Measurements from ENCODE around the gene JUP. TPM values are rescaled to one million over a fixed set of nuclear protein-coding genes. Genes with fewer than 3 reads are reported as not detected.

Gene JUP
- total and polyA plus RNA-seq, 2 of the 13 experiments (the other 11 are each of a cell fraction or from before 2014, with no cell fraction given) = 12.1 to 20.6 TPM

GRCh38 chr17:41801374-41802271, 15.1 kb upstream of the JUP start (continued):
- TF ChIP-seq IRX3 (CRISPR knock-in tag; IDR thresholded peaks at IDR 0.05; ENCODE audit: borderline replicate concordance, low read depth) = no peak
- TF ChIP-seq ZNF317 (CRISPR knock-in tag; IDR thresholded peaks at IDR 0.05) = peak; percentile 74
- 0 out of 2 replicates have a peak, but pooled peaks have one; percentile 36 for TF ChIP-seq GFI1 (CRISPR knock-in tag; IDR thresholded peaks at IDR 0.05; ENCODE audit: borderline replicate concordance)
- TF ChIP-seq ZNF20 (CRISPR knock-in tag; IDR thresholded peaks at IDR 0.05) = no peak
- no peak for TF ChIP-seq GMEB2 (CRISPR knock-in tag; IDR thresholded peaks at IDR 0.05; ENCODE audit: low read depth)
- 0 out of 2 replicates have a peak, but pooled peaks have one; percentile 56 for TF ChIP-seq MTF2 (CRISPR knock-in tag; IDR thresholded peaks at IDR 0.05; ENCODE audit: borderline replicate concordance)
- TF ChIP-seq SMC3 (IDR thresholded peaks at IDR 0.05; ENCODE audit: low read length) = peak; percentile 99
- TF ChIP-seq ZNF510 (CRISPR knock-in tag; IDR thresholded peaks at IDR 0.05; ENCODE audit: low read depth) = peak; percentile 89; the same call in 1 of the 2 replicates
- peak; percentile 32; the same call in 1 of the 2 replicates for TF ChIP-seq MIXL1 (CRISPR knock-in tag; IDR thresholded peaks at IDR 0.05)
- peak; percentile 33; the same call in 1 of the 2 replicates for TF ChIP-seq FOXO1 (CRISPR knock-in tag; IDR thresholded peaks at IDR 0.05)
- TF ChIP-seq ZNF383 (CRISPR knock-in tag; IDR thresholded peaks at IDR 0.05; ENCODE audit: borderline replicate concordance) = no peak
- TF ChIP-seq LCORL (IDR thresholded peaks at IDR 0.05) = no peak
- peak; percentile 62; the same call in 1 of the 2 replicates for TF ChIP-seq LCORL (CRISPR knock-in tag; IDR thresholded peaks at IDR 0.05)
- TF ChIP-seq, protein P1, sequence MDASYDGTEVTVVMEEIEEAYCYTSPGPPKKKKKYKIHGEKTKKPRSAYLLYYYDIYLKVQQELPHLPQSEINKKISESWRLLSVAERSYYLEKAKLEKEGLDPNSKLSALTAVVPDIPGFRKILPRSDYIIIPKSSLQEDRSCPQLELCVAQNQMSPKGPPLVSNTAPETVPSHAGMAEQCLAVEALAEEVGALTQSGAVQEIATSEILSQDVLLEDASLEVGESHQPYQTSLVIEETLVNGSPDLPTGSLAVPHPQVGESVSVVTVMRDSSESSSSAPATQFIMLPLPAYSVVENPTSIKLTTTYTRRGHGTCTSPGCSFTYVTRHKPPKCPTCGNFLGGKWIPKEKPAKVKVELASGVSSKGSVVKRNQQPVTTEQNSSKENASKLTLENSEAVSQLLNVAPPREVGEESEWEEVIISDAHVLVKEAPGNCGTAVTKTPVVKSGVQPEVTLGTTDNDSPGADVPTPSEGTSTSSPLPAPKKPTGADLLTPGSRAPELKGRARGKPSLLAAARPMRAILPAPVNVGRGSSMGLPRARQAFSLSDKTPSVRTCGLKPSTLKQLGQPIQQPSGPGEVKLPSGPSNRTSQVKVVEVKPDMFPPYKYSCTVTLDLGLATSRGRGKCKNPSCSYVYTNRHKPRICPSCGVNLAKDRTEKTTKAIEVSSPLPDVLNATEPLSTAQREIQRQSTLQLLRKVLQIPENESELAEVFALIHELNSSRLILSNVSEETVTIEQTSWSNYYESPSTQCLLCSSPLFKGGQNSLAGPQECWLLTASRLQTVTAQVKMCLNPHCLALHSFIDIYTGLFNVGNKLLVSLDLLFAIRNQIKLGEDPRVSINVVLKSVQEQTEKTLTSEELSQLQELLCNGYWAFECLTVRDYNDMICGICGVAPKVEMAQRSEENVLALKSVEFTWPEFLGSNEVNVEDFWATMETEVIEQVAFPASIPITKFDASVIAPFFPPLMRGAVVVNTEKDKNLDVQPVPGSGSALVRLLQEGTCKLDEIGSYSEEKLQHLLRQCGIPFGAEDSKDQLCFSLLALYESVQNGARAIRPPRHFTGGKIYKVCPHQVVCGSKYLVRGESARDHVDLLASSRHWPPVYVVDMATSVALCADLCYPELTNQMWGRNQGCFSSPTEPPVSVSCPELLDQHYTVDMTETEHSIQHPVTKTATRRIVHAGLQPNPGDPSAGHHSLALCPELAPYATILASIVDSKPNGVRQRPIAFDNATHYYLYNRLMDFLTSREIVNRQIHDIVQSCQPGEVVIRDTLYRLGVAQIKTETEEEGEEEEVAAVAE (CRISPR knock-in tag; IDR thresholded peaks at IDR 0.05; ENCODE audit: borderline replicate concordance) = no peak
- TF ChIP-seq NR2F2 (IDR thresholded peaks at IDR 0.05; ENCODE audit: borderline replicate concordance, low read depth) = peak; percentile 42; the same call in 1 of the 2 replicates
- no peak for TF ChIP-seq PBX2 (CRISPR knock-in tag; IDR thresholded peaks at IDR 0.05)
- TF ChIP-seq KDM5B (CRISPR knock-in tag; IDR thresholded peaks at IDR 0.05; ENCODE audit: borderline replicate concordance) = peak; percentile 75; the same call in 1 of the 2 replicates
- TF ChIP-seq, protein P2, sequence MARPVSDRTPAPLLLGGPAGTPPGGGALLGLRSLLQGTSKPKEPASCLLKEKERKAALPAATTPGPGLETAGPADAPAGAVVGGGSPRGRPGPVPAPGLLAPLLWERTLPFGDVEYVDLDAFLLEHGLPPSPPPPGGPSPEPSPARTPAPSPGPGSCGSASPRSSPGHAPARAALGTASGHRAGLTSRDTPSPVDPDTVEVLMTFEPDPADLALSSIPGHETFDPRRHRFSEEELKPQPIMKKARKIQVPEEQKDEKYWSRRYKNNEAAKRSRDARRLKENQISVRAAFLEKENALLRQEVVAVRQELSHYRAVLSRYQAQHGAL (CRISPR knock-in tag; IDR thresholded peaks at IDR 0.05; ENCODE audit: not compliant biosample characterization) = peak; percentile 30
- TF ChIP-seq ZNF747 (CRISPR knock-in tag; IDR thresholded peaks at IDR 0.05; ENCODE audit: borderline replicate concordance) = 0 out of 2 replicates have a peak, but pooled peaks have one; percentile 19
- TF ChIP-seq CCDC6 (CRISPR knock-in tag; IDR thresholded peaks at IDR 0.05) = peak; percentile 45; the same call in 1 of the 2 replicates
- TF ChIP-seq ZFP82 (CRISPR knock-in tag; IDR thresholded peaks at IDR 0.05; ENCODE audit: borderline replicate concordance) = 0 out of 2 replicates have a peak, but pooled peaks have one; percentile 20
